Measurements from ENCODE around the gene CCDC15. TPM values are rescaled to one million over a fixed set of nuclear protein-coding genes. Genes with fewer than 3 reads are reported as not detected.

Gene CCDC15
- total and polyA plus RNA-seq, 2 experiments from 2014 or later: 2.9 to 3.3 TPM

- Mint-ChIP-seq H3K27ac (no peak overlapping the region), H3K4me3 (no peak overlapping the region), H3K4me1 (0 out of 3 replicates have a peak, but pooled peaks cover 2% of the 10 kb centered on the region), H3K27me3 (ENCODE audit: insufficient read depth, low read depth, poor library complexity) (peaks cover 15% of the 10 kb centered on the region), H3K36me3 (ENCODE audit: low read depth) (no peaks in the 10 kb centered on the region), H3K9me3 (no peaks in the 10 kb centered on the region)
- ATAC-seq (no peak), DNase-seq (ENCODE audit: low spot score) (no peak)
- H3K4me3 ChIP-seq: no peak overlapping the region
- H3K9me2 ChIP-seq (ENCODE audit: insufficient read depth): no peaks in the 10 kb centered on the region
- no peak overlapping the region for H3K4me2 ChIP-seq
- H3K27me3 ChIP-seq (ENCODE audit: insufficient read depth): peaks cover 26% of the 10 kb centered on the region
- TF ChIP-seq ZNF462 (CRISPR knock-in tag; IDR thresholded peaks at IDR 0.05) (no peak), JUNB (IDR thresholded peaks at IDR 0.05; ENCODE audit: unreplicated experiment) (no peak), POLR2AphosphoS5 (IDR thresholded peaks at IDR 0.05; ENCODE audit: low read depth) (no peak), EZH2phosphoT487 (IDR thresholded peaks at IDR 0.05; ENCODE audit: unreplicated experiment) (no peak), EZH2 (IDR thresholded peaks at IDR 0.05; ENCODE audit: low read depth, unreplicated experiment) (no peak), ZNF331 (CRISPR knock-in tag; IDR thresholded peaks at IDR 0.05; ENCODE audit: low read depth) (no peak), ETS1 (IDR thresholded peaks at IDR 0.05) (no peak), CREB1 (CRISPR knock-in tag; IDR thresholded peaks at IDR 0.05; ENCODE audit: low read depth) (no peak), NANOG (IDR thresholded peaks at IDR 0.05; ENCODE audit: borderline replicate concordance) (no peak), STAT1 (IDR thresholded peaks at IDR 0.05; ENCODE audit: unreplicated experiment) (no peak), ZNF114 (CRISPR knock-in tag; IDR thresholded peaks at IDR 0.05) (no peak)
- H3K36me3 ChIP-seq (ENCODE audit: insufficient read depth): no peaks in the 10 kb centered on the region
- H3K27ac ChIP-seq (ENCODE audit: low read depth): no peak overlapping the region
- no peaks in the 10 kb centered on the region for H3F3A ChIP-seq (replicated peaks; ENCODE audit: low read depth)
- H3K79me2 ChIP-seq (replicated peaks; ENCODE audit: insufficient read depth): no peaks in the 10 kb centered on the region
- no peaks in the 10 kb centered on the region for H4K20me1 ChIP-seq (replicated peaks; ENCODE audit: insufficient read depth)
- H3K4me1 ChIP-seq (ENCODE audit: insufficient read depth): no peaks in the 10 kb centered on the region
- H2AFZ ChIP-seq: no peak overlapping the region
Observed at GRCh38 chr11:125057693-125058016, 103.7 kb downstream of the CCDC15 start.
